H9 (cell line): Measurements from ENCODE around the gene RNF213. TPM values are rescaled to one million over a fixed set of nuclear protein-coding genes. Genes with fewer than 3 reads are reported as not detected.

Experiments
- DNase-seq: peaks from one replicate; pipeline ENCODE4 v3.0.0-alpha.2; 2017
- H2AFZ ChIP-seq: one replicate; pipeline ENCODE4 v1.6.1; 2013; ENCODE audit warnings: mild to moderate bottlenecking, low read length, control low read depth, moderate library complexity
- H2AK5ac ChIP-seq: 2 replicates; pipeline ENCODE4 v1.6.1; 2013; ENCODE audit warnings: low read length, control low read depth, mixed read lengths; ENCODE audit not compliant: insufficient read length
- H2BK120ac ChIP-seq: one replicate; pipeline ENCODE4 v1.6.1; 2013; ENCODE audit warnings: low read depth, mild to moderate bottlenecking, low read length, control low read depth, inconsistent platforms; ENCODE audit not compliant: poor library complexity, severe bottlenecking
- H2BK12ac ChIP-seq: 2 replicates; pipeline ENCODE4 v1.6.1; 2013; ENCODE audit warnings: low read length, control low read depth, mixed read lengths, low read depth; ENCODE audit not compliant: insufficient read length
- H2BK15ac ChIP-seq: 2 replicates; pipeline ENCODE4 v1.6.1; 2013; ENCODE audit warnings: low read depth, low read length, control low read depth
- H2BK20ac ChIP-seq: one replicate; pipeline ENCODE4 v1.6.1; 2013; ENCODE audit warnings: low read depth, mild to moderate bottlenecking, low read length, control low read depth, inconsistent platforms; ENCODE audit not compliant: poor library complexity, severe bottlenecking
- H2BK5ac ChIP-seq: 2 replicates; pipeline ENCODE4 v1.6.1; 2013; ENCODE audit warnings: low read length, control low read depth, mixed read lengths; ENCODE audit not compliant: insufficient read length
- H3K14ac ChIP-seq: 2 replicates; pipeline ENCODE4 v1.6.1; 2013; ENCODE audit warnings: low read length, control low read depth; ENCODE audit not compliant: insufficient read depth
- H3K18ac ChIP-seq: 2 replicates; pipeline ENCODE4 v1.6.1; 2013; ENCODE audit warnings: low read depth, mild to moderate bottlenecking, mixed read lengths, low read length, control low read depth; ENCODE audit not compliant: insufficient read length
- H3K23ac ChIP-seq: 2 replicates; pipeline ENCODE4 v1.6.1; 2013; ENCODE audit warnings: low read length, control low read depth, mixed read lengths, low read depth; ENCODE audit not compliant: insufficient read length
- H3K23me2 ChIP-seq: 2 replicates; pipeline ENCODE4 v1.6.1; 2013; ENCODE audit warnings: low read depth, mild to moderate bottlenecking, mixed read lengths, low read length, control low read depth; ENCODE audit not compliant: insufficient read length, poor library complexity, severe bottlenecking
- H3K27ac ChIP-seq: 2 replicates; pipeline ENCODE4 v1.5.1; 2013; ENCODE audit warnings: low read length, control low read depth, mixed read lengths, low read depth; ENCODE audit not compliant: insufficient read length
- H3K27me3 ChIP-seq: 2 replicates; pipeline ENCODE4 v1.6.1; 2013; ENCODE audit warnings: low read length, control low read depth, inconsistent platforms; ENCODE audit not compliant: insufficient read depth
- H3K4ac ChIP-seq: 2 replicates; pipeline ENCODE4 v1.6.1; 2013; ENCODE audit warnings: low read depth, mild to moderate bottlenecking, control low read depth, inconsistent platforms, low read length, moderate library complexity
- H3K4me1 ChIP-seq: 2 replicates; pipeline ENCODE4 v1.6.1; 2013; ENCODE audit warnings: low read length, control low read depth, inconsistent platforms; ENCODE audit not compliant: insufficient read depth
- H3K4me2 ChIP-seq: 2 replicates; pipeline ENCODE4 v1.6.1; 2013; ENCODE audit warnings: low read length, control low read depth, mixed read lengths; ENCODE audit not compliant: insufficient read length, insufficient read depth
- H3K56ac ChIP-seq: 2 replicates; pipeline ENCODE4 v1.6.1; 2013; ENCODE audit warnings: low read depth, mild to moderate bottlenecking, mixed read lengths, low read length, control low read depth; ENCODE audit not compliant: insufficient read length
- H3K79me1 ChIP-seq: 2 replicates; pipeline ENCODE4 v1.6.1; 2013; ENCODE audit warnings: low read depth, mild to moderate bottlenecking, moderate library complexity, low read length, control low read depth, inconsistent platforms; ENCODE audit not compliant: insufficient read depth, poor library complexity, severe bottlenecking
- H3K79me2 ChIP-seq: 2 replicates; pipeline ENCODE4 v1.6.1; 2013; ENCODE audit warnings: low read length, control low read depth, inconsistent platforms; ENCODE audit not compliant: insufficient read depth
- H3K9ac ChIP-seq: 2 replicates; pipeline ENCODE4 v1.6.1; 2013; ENCODE audit warnings: low read length, control low read depth, mixed read lengths; ENCODE audit not compliant: insufficient read length; ENCODE audit errors: extremely low read depth
- H3K9me3 ChIP-seq: one replicate; pipeline ENCODE4 v1.6.1; 2013; ENCODE audit warnings: low read depth, low read length, inconsistent platforms; ENCODE audit not compliant: control insufficient read depth
- H3T11ph ChIP-seq: one replicate; pipeline ENCODE4 v1.6.1; 2013; ENCODE audit warnings: mild to moderate bottlenecking, low read length, control low read depth, inconsistent platforms
- H4K20me1 ChIP-seq: one replicate; pipeline ENCODE4 v1.6.1; 2013; ENCODE audit not compliant: control insufficient read depth, insufficient read length, insufficient read depth
- H4K5ac ChIP-seq: 2 replicates; pipeline ENCODE4 v1.6.1; 2013; ENCODE audit warnings: low read depth, mild to moderate bottlenecking, mixed read lengths, low read length, control low read depth; ENCODE audit not compliant: insufficient read length
- H4K8ac ChIP-seq: replicated peaks from 2 replicates; pipeline ENCODE4 v1.6.1; 2013; ENCODE audit warnings: low read length, control low read depth, mixed read lengths, low read depth; ENCODE audit not compliant: insufficient read length
- H4K91ac ChIP-seq: 2 replicates; pipeline ENCODE4 v1.6.1; 2013; ENCODE audit warnings: low read depth, mild to moderate bottlenecking, moderate library complexity, mixed read lengths, low read length, control low read depth; ENCODE audit not compliant: insufficient read length
- H3K27ac Mint-ChIP-seq, 3 experiments: 2 replicates in 2 of 3; 3 replicates in 1 of 3; pipeline ENCODE4 v1.8.0; 2020 to 2021; ENCODE audit warnings: mixed read lengths in 3 of 3, mild to moderate bottlenecking in 1 of 3, moderate library complexity in 1 of 3
- H3K27me3 Mint-ChIP-seq: 2 replicates; pipeline ENCODE4 v1.8.0; 2021; ENCODE audit warnings: low read depth, mild to moderate bottlenecking, moderate library complexity, mixed read lengths
- H3K36me3 Mint-ChIP-seq, 3 experiments: 2 replicates in 2 of 3; 3 replicates in 1 of 3; pipeline ENCODE4 v1.8.0; 2020 to 2021; ENCODE audit warnings: low read depth in 3 of 3, mixed read lengths in 3 of 3; ENCODE audit not compliant: insufficient read depth in 1 of 3
- H3K4me1 Mint-ChIP-seq, 2 experiments: 2 replicates each; pipeline ENCODE4 v1.8.0; 2020; ENCODE audit warnings: mixed read lengths in 2 of 2
- H3K4me3 Mint-ChIP-seq, 2 experiments: 2 replicates in 1 of 2; 3 replicates in 1 of 2; pipeline ENCODE4 v1.8.0; 2020 to 2021; ENCODE audit warnings: mild to moderate bottlenecking in 2 of 2, mixed read lengths in 2 of 2, moderate library complexity in 1 of 2
- H3K9me3 Mint-ChIP-seq, 2 experiments: 2 replicates in 1 of 2; 3 replicates in 1 of 2; pipeline ENCODE4 v1.8.0; 2020; ENCODE audit warnings: mild to moderate bottlenecking in 2 of 2, mixed read lengths in 2 of 2, moderate library complexity in 1 of 2
- CTCF ChIP-seq: fragments of 200-600 bp; sonication (generic); conservative IDR thresholded peaks from 3 replicates; pipeline ENCODE4 v1.8.0; 2021; ENCODE audit warnings: antibody characterized with exemption, mild to moderate bottlenecking
- WGBS: extraction: QIAGEN DNeasy Blood & Tissue Kit; methylation state at CpG from one replicate; pipeline ENCODE4 v1.1.7; 2013; ENCODE audit warnings: missing lambda C conversion rate, low lambda C conversion rate, mixed read lengths; ENCODE audit not compliant: insufficient read length; ENCODE audit errors: extremely low coverage; 5-methylcytosine and 5-hydroxymethylcytosine counted together
- total RNA-seq: library from RNA; stranded (reverse); gene quantifications from 2 replicates; pipeline ENCODE4 v1.2.1, GENCODE V29; 2021

The RNF213 gene
- total RNA-seq, 1 experiment from 2014 or later, result 34.3 TPM

DNA sequence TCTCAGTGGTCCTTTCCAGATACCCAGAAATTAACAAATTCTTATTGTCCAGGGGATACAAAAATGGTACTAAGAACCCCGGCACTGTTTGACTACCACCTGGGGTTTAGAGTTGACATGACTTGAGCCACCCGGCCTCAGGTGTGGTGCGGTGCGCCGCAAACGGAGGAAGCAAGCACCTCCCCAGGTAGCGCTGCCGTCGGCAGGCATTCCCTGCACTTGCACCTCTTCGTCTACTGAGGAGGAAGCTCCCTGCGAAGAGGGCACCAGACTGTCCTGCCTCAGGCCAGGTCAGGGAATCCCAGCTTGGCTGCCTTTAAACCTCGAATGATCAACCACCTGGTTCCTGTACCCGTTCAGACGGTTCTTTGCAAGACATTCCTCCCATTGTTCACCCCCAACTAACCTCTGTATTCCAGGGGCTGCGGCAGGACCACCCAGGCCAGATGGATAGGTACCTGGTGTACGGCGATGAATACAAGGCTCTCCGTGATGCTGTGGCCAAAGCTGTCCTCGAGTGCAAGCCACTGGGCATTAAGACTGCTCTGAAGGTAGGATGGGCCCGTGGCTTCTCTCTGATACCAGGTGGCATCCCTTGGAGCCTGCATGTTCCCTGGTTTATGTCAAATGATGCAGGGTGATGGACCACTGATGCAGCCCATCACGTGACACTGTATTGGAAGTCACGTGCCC is 113.5 kb downstream of the RNF213 start:
- H3K4me2 ChIP-seq, result no peak overlapping the region
- no peaks in the 10 kb centered on the region for H3K4me1 ChIP-seq
- H3K56ac ChIP-seq, result no peak overlapping the region
- no peak overlapping the region for H2BK120ac ChIP-seq
- no peak overlapping the region for H2BK20ac ChIP-seq
- no peak overlapping the region for H3K27ac ChIP-seq
- WGBS, result no CpG with 5 or more reads among the region's 22 CpGs
- no peak overlapping the region for H2AK5ac ChIP-seq
- Mint-ChIP-seq H3K4me3 (no peak overlapping the region), H3K9me3 (no peaks in the 10 kb centered on the region), H3K27ac (no peak overlapping the region; a peak in 1 of 7 replicates), H3K4me1 (peaks cover 12 to 13% of the 10 kb centered on the region in 2 experiments), H3K36me3 (peaks cover 28 to 80% (median 62%) of the 10 kb centered on the region in 3 experiments), H3K27me3 (no peaks in the 10 kb centered on the region)
- TF ChIP-seq CTCF, result no peak
- H3K79me1 ChIP-seq, result no peaks in the 10 kb centered on the region
- no peaks in the 10 kb centered on the region for H3K79me2 ChIP-seq
- H3K14ac ChIP-seq, result no peak overlapping the region; the same call in 1 of the 2 replicates
- no peak overlapping the region for H2AFZ ChIP-seq
- no peak overlapping the region for H3T11ph ChIP-seq
- no peaks in the 10 kb centered on the region for H3K9me3 ChIP-seq
- no peaks in the 10 kb centered on the region for H4K20me1 ChIP-seq
- no peak overlapping the region for H2BK5ac ChIP-seq
- no peak overlapping the region for H3K23ac ChIP-seq
- no peak overlapping the region for H2BK15ac ChIP-seq
- H3K23me2 ChIP-seq, result no peaks in the 10 kb centered on the region
- no peak overlapping the region for H3K18ac ChIP-seq
- no peak overlapping the region for H2BK12ac ChIP-seq
- no peak overlapping the region for H4K91ac ChIP-seq
- H3K27me3 ChIP-seq, result no peaks in the 10 kb centered on the region
- no peak overlapping the region for H3K4ac ChIP-seq
- no peak overlapping the region for H3K9ac ChIP-seq
- H4K5ac ChIP-seq, result no peak overlapping the region
- H4K8ac ChIP-seq, result no peak overlapping the region
- no peak for DNase-seq
